Neural progenitor cell (in vitro differentiated cells): ENCODE results near the gene CAPS2. TPM values are rescaled to one million over a fixed set of nuclear protein-coding genes. Genes with fewer than 3 reads are reported as not detected.
A peak's percentile ranks its signal among the peaks of the same experiment; 100 is the strongest.

Experiments
- DNase-seq: peaks from one replicate; pipeline ENCODE4 v3.0.0-alpha.2; 2016; ENCODE audit warnings: low spot score
- H2AFZ ChIP-seq: fragments of 200-600 bp; sonication (generic); replicated peaks from 2 replicates; pipeline ENCODE4 v1.6.1; 2016; ENCODE audit warnings: antibody characterized with exemption
- H3F3A ChIP-seq: fragments of 200-600 bp; sonication (generic); 2 replicates; pipeline ENCODE4 v1.6.1; 2016; ENCODE audit warnings: antibody characterized with exemption, low read depth
- H3K27ac ChIP-seq: fragments of 200-600 bp; sonication (generic); 2 replicates; pipeline ENCODE4 v1.5.1; 2016; ENCODE audit warnings: mild to moderate bottlenecking
- H3K27me3 ChIP-seq: fragments of 200-600 bp; sonication (generic); 2 replicates; pipeline ENCODE4 v1.6.1; 2016; ENCODE audit warnings: mild to moderate bottlenecking, moderate library complexity
- H3K36me3 ChIP-seq: fragments of 200-600 bp; sonication (generic); 2 replicates; pipeline ENCODE4 v1.5.1; 2016
- H3K4me1 ChIP-seq: fragments of 200-600 bp; sonication (generic); 2 replicates; pipeline ENCODE4 v1.6.1; 2016; ENCODE audit warnings: mixed run types
- H3K4me2 ChIP-seq: fragments of 200-600 bp; sonication (generic); 2 replicates; pipeline ENCODE4 v1.6.1; 2016
- H3K4me3 ChIP-seq: fragments of 200-600 bp; sonication (generic); 2 replicates; pipeline ENCODE4 v1.5.1; 2016
- H3K79me2 ChIP-seq: fragments of 200-600 bp; sonication (generic); 2 replicates; pipeline ENCODE4 v1.6.1; 2016; ENCODE audit warnings: low read depth
- H3K9ac ChIP-seq: fragments of 200-600 bp; sonication (generic); 2 replicates; pipeline ENCODE4 v1.6.1; 2016
- H3K9me3 ChIP-seq: fragments of 200-600 bp; sonication (generic); 2 replicates; pipeline ENCODE4 v1.5.1; 2016; ENCODE audit warnings: low read depth
- H4K20me1 ChIP-seq: fragments of 200-600 bp; sonication (generic); 2 replicates; pipeline ENCODE4 v1.6.1; 2016; ENCODE audit warnings: low read depth
- H3K27ac Mint-ChIP-seq: 3 replicates; pipeline ENCODE4 v1.8.0; 2021; ENCODE audit warnings: mixed read lengths
- H3K27me3 Mint-ChIP-seq: 2 replicates; pipeline ENCODE4 v1.8.0; 2022; ENCODE audit warnings: low read depth, mild to moderate bottlenecking, inconsistent platforms, moderate library complexity, mixed read lengths; ENCODE audit not compliant: insufficient read depth
- H3K36me3 Mint-ChIP-seq: 3 replicates; pipeline ENCODE4 v1.8.0; 2021; ENCODE audit warnings: mixed read lengths
- H3K4me1 Mint-ChIP-seq: 3 replicates; pipeline ENCODE4 v1.8.0; 2021; ENCODE audit warnings: mixed read lengths
- H3K4me3 Mint-ChIP-seq: 3 replicates; pipeline ENCODE4 v1.8.0; 2021; ENCODE audit warnings: mild to moderate bottlenecking, moderate library complexity, mixed read lengths
- H3K9me3 Mint-ChIP-seq: 3 replicates; pipeline ENCODE4 v1.8.0; 2020; ENCODE audit warnings: mixed read lengths
- EZH2 ChIP-seq: fragments of 200-600 bp; sonication (generic); IDR thresholded peaks from 2 replicates; pipeline ENCODE4 v1.6.1; 2017; ENCODE audit warnings: antibody characterized with exemption, mild to moderate bottlenecking, moderate library complexity
- EZH2phosphoT487 ChIP-seq: fragments of 200-600 bp; sonication (generic); IDR thresholded peaks from 2 replicates; pipeline ENCODE4 v1.6.1; 2017; ENCODE audit warnings: antibody characterized with exemption
- total RNA-seq: library from RNA; depleted of rRNA; stranded (reverse); fragments of >200 nt; gene quantifications from 2 replicates; pipeline ENCODE4 v1.2.3, GENCODE V29; 2015; ENCODE audit warnings: low replicate concordance
- TF ChIP-seq, protein P1 (sequence below): fragments of 200-600 bp; sonication (generic); IDR thresholded peaks from 2 replicates; pipeline ENCODE4 v1.5.1; 2017; ENCODE audit warnings: antibody characterized with exemption, mild to moderate bottlenecking

CAPS2 gene
- total RNA-seq, 1 donor from 2014 or later, result 20.1 TPM

DNA sequence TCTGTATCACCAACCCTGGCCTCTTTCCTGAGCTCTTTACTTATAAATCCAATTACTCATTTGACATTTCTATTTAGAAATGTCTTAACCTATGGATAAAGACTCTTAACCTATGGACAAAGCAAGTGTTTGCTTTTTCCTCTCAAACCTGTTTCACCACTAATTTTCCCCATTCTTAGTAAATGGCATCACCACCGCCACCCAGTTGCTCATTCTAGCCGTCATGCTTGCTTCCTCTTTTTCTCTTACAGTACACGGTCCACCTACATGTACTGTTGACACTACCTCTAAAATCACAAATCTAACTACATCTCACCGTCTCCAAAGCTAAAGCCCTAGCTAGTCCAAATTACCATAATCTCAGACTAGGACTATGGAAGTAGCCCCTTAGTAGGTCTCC, 60.0 kb downstream of the CAPS2 start:
- no peaks in the 10 kb centered on the region for H3F3A ChIP-seq
- no peaks in the 10 kb centered on the region for H3K4me1 Mint-ChIP-seq
- H3K9me3 ChIP-seq, result no peaks in the 10 kb centered on the region
- no peak overlapping the region for H2AFZ ChIP-seq
- no peaks in the 10 kb centered on the region for H3K27me3 ChIP-seq
- H3K36me3 ChIP-seq, result no peaks in the 10 kb centered on the region
- TF ChIP-seq EZH2 (no peak), EZH2phosphoT487 (no peak)
- TF ChIP-seq, protein P1, sequence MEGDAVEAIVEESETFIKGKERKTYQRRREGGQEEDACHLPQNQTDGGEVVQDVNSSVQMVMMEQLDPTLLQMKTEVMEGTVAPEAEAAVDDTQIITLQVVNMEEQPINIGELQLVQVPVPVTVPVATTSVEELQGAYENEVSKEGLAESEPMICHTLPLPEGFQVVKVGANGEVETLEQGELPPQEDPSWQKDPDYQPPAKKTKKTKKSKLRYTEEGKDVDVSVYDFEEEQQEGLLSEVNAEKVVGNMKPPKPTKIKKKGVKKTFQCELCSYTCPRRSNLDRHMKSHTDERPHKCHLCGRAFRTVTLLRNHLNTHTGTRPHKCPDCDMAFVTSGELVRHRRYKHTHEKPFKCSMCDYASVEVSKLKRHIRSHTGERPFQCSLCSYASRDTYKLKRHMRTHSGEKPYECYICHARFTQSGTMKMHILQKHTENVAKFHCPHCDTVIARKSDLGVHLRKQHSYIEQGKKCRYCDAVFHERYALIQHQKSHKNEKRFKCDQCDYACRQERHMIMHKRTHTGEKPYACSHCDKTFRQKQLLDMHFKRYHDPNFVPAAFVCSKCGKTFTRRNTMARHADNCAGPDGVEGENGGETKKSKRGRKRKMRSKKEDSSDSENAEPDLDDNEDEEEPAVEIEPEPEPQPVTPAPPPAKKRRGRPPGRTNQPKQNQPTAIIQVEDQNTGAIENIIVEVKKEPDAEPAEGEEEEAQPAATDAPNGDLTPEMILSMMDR, result no peak
- H3K79me2 ChIP-seq, result no peaks in the 10 kb centered on the region
- H3K9ac ChIP-seq, result no peak overlapping the region
- H4K20me1 ChIP-seq, result no peaks in the 10 kb centered on the region
- no peak overlapping the region for H3K27ac Mint-ChIP-seq
- H3K36me3 Mint-ChIP-seq, result no peaks in the 10 kb centered on the region
- H3K4me1 ChIP-seq, result no peaks in the 10 kb centered on the region
- no peak overlapping the region for H3K27ac ChIP-seq
- no peak overlapping the region for H3K4me3 ChIP-seq
- DNase-seq, result no peak
- H3K27me3 Mint-ChIP-seq, result no peaks in the 10 kb centered on the region
- H3K4me2 ChIP-seq, result no peak overlapping the region
- peaks cover 6% of the 10 kb centered on the region for H3K9me3 Mint-ChIP-seq
- H3K4me3 Mint-ChIP-seq, result no peak overlapping the region

DNA sequence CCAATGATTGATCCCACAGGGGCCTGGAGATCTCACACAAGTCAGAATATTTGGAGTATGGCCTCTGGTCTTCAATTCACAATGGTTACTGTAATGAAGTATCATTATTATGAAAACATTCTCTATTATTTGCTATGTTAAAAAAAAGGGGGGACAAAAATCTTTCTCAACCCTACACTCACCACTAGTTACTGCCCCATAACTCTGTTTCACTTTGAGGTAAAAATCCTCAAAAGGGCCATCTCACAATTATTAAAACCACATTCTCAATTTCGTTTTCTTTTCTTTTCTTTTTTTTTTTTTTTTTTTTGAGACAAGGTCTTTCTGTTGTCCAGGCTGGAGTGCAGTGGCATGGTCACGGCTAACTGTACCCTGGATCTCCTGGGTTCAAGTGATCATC, 60.9 kb downstream of the CAPS2 start:
- H3K36me3 Mint-ChIP-seq, result no peaks in the 10 kb centered on the region
- Histone ChIP-seq H2AFZ (no peak overlapping the region), H3K4me2 (no peak overlapping the region), H3K36me3 (no peaks in the 10 kb centered on the region), H3K27ac (no peak overlapping the region), H3K9ac (no peak overlapping the region), H4K20me1 (no peaks in the 10 kb centered on the region), H3K79me2 (no peaks in the 10 kb centered on the region), H3K4me3 (no peak overlapping the region), H3K9me3 (no peaks in the 10 kb centered on the region), H3K4me1 (no peaks in the 10 kb centered on the region), H3K27me3 (no peaks in the 10 kb centered on the region), H3F3A (no peaks in the 10 kb centered on the region)
- TF ChIP-seq EZH2phosphoT487, result no peak
- TF ChIP-seq, protein P1, result no peak
- no peak for TF ChIP-seq EZH2
- no peak for DNase-seq
- H3K9me3 Mint-ChIP-seq, result peaks cover 6% of the 10 kb centered on the region
- H3K27me3 Mint-ChIP-seq, result no peaks in the 10 kb centered on the region
- no peak overlapping the region for H3K27ac Mint-ChIP-seq
- H3K4me1 Mint-ChIP-seq, result no peaks in the 10 kb centered on the region
- H3K4me3 Mint-ChIP-seq, result no peak overlapping the region

DNA sequence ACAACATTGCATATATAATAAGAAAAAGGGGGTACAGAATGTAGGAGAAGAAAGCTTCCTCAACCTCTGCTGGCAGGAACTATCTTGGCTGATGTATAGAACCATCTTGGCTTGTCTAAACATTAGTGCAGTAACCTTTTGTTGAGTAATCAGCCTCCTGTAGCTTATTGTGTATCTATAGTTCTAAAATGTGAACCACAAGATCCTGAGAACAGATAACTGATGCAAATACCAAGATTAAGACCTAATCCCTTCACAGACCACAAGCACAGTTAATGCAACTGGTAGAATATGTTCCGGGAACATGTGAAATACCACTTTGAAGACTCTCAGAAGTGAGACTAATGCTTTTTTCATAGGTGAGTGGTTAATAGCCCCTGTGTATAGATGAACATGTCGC, 69.8 kb downstream of the CAPS2 start:
- Mint-ChIP-seq H3K27ac (no peak overlapping the region), H3K4me3 (no peak overlapping the region), H3K36me3 (no peaks in the 10 kb centered on the region), H3K27me3 (no peaks in the 10 kb centered on the region), H3K4me1 (no peaks in the 10 kb centered on the region), H3K9me3 (no peaks in the 10 kb centered on the region)
- H3K36me3 ChIP-seq, result no peaks in the 10 kb centered on the region
- no peak overlapping the region for H3K4me3 ChIP-seq
- H3K79me2 ChIP-seq, result no peaks in the 10 kb centered on the region
- no peak for DNase-seq
- no peak overlapping the region for H3K9ac ChIP-seq
- peaks cover 5% of the 10 kb centered on the region for H3K4me1 ChIP-seq
- H3K27ac ChIP-seq, result no peak overlapping the region
- H3K9me3 ChIP-seq, result no peaks in the 10 kb centered on the region
- H3K27me3 ChIP-seq, result no peaks in the 10 kb centered on the region
- H3F3A ChIP-seq, result no peaks in the 10 kb centered on the region
- H3K4me2 ChIP-seq, result no peak overlapping the region
- H4K20me1 ChIP-seq, result no peaks in the 10 kb centered on the region
- no peak overlapping the region for H2AFZ ChIP-seq
- TF ChIP-seq EZH2phosphoT487 (no peak), EZH2 (no peak)
- TF ChIP-seq, protein P1, result no peak

DNA sequence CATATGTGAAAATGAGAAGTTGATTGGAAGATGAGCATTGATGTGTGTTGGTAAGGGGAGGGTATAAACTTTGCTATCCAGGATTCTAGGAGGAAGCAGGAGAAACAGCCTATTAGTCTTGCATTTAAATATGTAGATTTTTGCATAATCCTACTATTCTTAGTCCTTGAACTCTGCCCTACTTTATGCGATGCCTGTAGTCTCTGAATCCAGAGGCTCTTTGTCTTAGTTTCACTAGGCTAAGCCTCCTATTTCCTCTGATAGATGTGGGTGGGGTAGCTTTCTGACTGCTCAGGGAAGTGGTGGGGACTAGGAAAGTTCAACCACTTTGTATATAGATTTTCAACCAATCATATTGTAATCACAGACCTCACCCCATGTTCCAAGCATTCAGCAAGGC, 71.0 kb downstream of the CAPS2 start:
- Mint-ChIP-seq H3K36me3 (no peaks in the 10 kb centered on the region), H3K4me3 (no peak overlapping the region), H3K27ac (no peak overlapping the region), H3K27me3 (no peaks in the 10 kb centered on the region), H3K4me1 (no peaks in the 10 kb centered on the region), H3K9me3 (no peaks in the 10 kb centered on the region)
- no peak overlapping the region for H3K9ac ChIP-seq
- TF ChIP-seq EZH2 (no peak), EZH2phosphoT487 (no peak)
- TF ChIP-seq, protein P1, result no peak
- H3K4me2 ChIP-seq, result no peak overlapping the region
- H3K27ac ChIP-seq, result no peak overlapping the region
- no peaks in the 10 kb centered on the region for H3K27me3 ChIP-seq
- DNase-seq, result peak; percentile 2
- H3K79me2 ChIP-seq, result no peaks in the 10 kb centered on the region
- H3F3A ChIP-seq, result no peaks in the 10 kb centered on the region
- peaks cover 5% of the 10 kb centered on the region for H3K4me1 ChIP-seq
- no peaks in the 10 kb centered on the region for H3K36me3 ChIP-seq
- H4K20me1 ChIP-seq, result no peaks in the 10 kb centered on the region
- no peak overlapping the region for H3K4me3 ChIP-seq
- H3K9me3 ChIP-seq, result no peaks in the 10 kb centered on the region
- no peak overlapping the region for H2AFZ ChIP-seq
